ENCODE data around the gene SCN10A.

Gene SCN10A

DNA sequence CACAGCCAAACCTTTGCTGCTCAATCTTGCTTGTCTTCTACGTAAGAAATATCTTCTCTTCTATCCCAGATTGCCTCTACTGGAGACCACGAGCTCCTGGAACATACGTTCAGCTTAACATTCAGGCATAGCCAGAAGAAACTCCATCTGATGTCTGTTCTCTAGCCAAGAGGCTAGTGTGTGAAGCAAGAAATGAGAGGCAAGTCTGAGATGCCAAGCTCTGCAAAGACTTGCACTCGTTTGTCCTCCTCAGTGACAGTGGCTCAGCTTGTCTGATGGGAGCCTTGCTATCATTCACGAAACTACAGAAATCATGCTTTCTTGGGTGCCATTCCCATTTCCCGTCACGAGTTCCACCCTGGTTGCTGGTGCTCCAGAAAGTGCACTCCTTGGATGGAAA lies at the start of gene SCN10A:
Gene SCN10A, minus strand, starts transcription at position 192 of the 400 bp plus-strand sequence. CDS start 22,207 bp downstream, outside the sequence.
- DNase-seq: no peak

DNA sequence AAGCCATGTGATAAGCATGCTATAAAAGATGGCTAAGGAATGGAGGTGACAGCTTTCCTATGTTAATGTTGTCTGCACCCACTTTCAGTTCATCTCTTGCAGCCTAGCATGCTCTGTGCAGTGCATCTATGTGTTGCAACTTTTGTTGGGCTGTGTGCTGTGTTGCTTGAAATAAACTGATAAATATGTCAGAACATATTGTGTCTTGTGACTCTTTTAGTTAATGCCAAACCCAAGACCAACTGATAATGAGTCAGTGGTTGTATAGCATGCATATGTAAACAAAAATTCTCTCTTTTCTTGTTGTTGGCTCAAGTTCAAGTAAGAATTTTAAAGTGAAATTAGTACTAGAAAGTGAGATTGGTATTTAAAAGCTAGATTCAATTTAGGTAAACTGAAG lies 37.0 kb upstream of the SCN10A start:
- DNase-seq: no peak

DNA sequence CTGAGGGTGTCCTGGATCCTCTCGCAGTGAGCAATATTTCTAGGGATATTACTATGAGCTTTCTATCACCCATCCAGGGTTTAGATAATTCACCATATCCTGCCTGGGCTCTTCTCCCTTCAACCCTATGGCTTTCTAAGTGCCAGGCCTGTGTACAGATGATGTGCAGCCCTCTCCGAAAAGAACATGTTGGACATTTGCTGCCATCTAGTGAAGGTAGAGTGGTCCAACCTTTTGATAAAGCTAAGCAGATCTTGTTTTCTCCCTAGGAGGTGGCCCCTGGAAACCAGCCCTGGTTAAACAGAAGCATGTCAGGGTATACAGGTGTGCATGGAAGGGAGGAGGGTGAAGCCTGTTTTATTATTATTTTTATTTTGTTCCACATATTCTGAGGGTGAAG lies 27.9 kb upstream of the SCN10A start:
- DNase-seq: peak; percentile 20 to 58

- peak in 1 of 2 experiments; percentile 31 for DNase-seq
These were observed 26.4 kb upstream of the SCN10A start for GRCh38 chr3:38842266-38842965.

DNA sequence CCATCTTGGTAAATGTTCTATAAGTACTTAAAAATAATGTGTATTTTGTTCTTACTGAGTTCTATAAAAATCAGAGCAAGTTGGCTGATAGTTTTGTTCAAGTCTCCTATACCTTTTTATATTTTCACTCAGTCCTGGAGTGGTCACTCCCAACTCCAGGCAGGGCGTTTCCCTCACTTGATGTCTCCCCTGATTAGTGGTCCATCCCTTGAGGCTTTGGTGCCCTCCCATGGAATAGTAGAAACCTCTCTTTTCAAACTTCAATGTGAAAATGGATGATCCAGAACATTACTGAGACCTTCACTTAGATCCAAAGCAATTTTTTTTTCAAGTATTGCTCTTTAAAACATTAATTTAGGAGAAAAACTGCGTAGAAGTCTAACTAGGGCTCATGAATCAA lies 25.0 kb upstream of the SCN10A start:
- no peak for DNase-seq

DNA sequence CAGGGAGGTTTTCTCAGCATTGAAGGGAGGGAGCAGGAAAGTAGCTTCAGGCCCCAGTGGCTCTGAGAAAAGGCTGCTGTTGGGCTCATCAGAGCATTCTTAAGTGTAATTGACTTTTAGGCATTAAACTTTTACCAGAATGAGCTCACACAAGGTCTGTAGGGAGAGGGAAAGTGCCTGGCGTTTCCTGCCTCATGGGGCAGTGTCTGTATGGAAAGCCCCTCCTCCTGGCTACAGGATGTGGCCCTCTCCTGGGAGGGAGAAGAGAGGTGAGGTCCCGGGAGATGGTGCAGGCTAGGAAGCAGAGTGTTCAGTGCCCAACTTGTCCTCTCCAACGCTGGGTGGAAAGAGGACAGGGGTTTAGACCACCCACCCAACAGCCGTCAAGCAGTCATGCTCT lies 21.3 kb upstream of the SCN10A start:
- DNase-seq: no peak

DNA sequence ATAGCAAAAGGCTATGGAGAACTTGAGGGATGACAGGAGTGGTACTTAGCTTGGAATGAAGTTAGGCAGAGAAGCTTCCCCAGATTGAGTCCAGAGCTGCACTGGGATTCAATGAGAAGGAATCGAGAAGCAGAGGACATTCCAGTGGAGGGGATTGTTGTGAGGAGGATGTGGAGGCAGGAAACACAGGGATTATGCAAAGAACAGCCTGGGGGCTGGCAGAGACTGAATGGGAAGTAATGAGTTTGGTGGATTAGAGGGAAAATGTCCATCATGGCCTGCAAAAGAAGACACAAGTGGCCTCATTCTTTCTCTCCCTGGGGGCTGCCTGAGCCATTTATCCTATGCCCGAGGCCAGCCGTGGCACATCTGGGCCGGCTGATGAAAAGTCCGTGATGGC lies 20.5 kb upstream of the SCN10A start:
- no peak for DNase-seq

GRCh38 chr3:38835939-38836338 lies 19.9 kb upstream of the SCN10A start:
- no peak for DNase-seq

GRCh38 chr3:38834717-38835116 lies 18.7 kb upstream of the SCN10A start:
- no peak for DNase-seq

DNA sequence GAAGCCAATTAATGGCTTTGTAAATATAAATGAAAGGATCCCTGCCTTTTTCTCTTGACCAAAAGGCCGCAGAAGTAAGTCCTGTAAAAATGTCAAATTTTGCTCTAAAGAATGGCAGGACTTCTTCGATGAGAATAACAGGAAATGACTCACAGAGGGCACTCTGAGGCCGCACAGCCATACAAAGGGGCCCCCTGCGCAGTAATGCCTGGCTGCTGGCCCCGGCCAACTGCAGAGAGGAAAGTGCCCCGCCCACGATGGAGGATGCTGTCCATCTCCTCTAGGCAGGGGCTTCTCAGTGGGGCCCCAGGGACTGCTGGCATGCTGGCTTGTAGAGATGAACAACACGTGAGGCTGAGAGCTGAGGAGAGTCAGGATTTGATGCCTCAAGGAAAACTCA lies 18.1 kb upstream of the SCN10A start:
- DNase-seq: no peak

DNA sequence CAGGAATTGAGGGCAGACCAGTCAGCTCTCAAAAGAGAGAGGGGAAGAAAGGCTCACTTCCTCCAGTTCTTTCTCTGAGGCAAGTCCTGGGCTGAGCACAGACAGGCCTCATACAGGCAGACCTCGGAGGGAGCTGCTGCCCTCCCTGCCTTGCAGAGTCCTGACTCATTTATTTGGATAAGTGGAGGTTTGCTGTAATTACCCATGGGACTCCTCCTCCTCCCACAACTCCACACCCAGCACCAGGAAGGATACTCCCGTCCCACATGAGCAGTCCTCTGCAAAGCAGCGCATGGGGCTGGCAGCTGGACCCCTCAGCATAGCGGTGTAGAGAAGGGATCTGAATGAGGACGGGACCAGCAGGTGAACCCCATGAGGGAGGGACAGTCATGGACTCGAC lies 13.4 kb upstream of the SCN10A start:
- DNase-seq: no peak

GRCh38 chr3:38828681-38829080 lies 12.7 kb upstream of the SCN10A start:
- DNase-seq: peak in 1 of 2 experiments; percentile 21

DNA sequence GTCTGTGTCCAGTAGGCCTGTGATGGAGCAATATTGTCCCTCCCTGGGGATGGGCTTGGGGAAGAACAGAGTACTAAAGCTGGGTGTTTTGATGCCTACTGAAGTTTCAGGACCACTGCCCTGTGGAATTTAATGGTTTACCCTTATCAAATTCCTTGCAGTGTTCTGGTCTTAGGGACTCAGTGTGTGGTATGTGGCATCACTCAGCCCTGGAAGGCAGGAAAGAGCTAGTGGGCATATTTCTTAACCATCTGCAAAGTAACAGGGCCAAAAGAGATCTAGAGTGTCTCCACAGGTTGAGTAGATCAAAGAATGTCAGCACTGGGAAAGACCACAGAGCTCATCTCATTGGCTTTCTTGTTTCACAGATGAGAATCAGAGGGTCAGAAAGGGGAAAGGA lies 11.8 kb upstream of the SCN10A start:
- no peak for DNase-seq

- no peak for DNase-seq
These were observed 10.0 kb upstream of the SCN10A start for GRCh38 chr3:38826001-38826400.

DNA sequence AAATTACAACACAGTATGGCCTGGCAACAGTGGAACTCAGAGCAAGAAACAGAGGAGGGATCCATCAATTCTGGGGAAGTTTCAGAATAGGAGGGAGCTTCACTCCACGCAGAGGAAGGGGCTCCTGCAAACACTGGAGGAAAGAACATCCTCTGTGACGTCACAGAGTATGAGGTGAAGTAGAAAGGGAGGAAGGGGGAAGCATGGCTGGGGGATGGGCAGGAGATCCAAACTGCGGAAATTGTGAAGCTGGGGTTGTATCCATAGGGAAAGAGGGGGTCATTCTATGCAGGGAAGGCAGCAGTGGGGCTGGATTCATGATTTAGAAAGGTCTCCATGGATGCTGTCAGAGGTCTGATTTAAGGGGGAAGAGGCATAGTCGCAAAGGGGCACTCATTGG lies 8.3 kb upstream of the SCN10A start:
- DNase-seq: no peak

GRCh38 chr3:38823722-38824121 lies 7.7 kb upstream of the SCN10A start:
- peak in 1 of 2 experiments; percentile 30 for DNase-seq

DNA sequence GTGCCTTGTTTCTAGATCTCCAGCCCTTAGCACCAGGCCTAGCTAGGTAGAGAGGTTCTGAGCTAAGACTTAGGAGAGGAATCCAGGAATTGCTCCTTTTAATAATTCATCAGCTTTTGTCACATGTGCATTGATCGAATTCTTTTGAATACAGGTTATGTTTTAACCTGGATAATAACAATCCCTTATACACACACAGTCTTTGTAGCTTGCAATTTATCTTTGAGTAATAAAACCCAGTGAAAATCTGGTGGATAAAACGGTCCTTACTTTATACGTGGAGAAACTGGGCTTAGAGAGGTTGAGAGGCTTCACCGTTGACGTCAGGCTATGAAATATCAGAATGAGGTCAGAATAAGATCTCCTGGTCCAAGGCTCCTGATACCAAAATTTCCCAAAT lies 7.2 kb upstream of the SCN10A start:
- no peak for DNase-seq

DNA sequence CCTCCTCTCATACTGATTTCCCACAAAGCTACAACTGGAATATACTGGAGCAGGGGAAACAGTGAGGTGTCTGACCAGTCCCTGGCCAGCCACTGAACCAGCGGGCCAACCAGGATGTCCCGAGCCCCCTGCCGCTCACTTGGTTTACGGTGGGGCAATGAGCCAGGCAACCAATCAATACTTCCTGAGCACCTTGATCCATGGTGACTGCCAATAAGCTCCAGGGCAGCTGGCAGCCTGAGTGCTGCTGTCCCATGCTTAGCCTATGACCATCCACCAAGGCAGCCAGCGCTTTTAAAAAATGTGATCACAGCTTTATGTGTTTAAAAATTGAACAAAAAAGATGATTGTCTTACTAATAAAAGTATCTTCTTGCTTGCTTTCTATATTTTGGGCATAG lies 4.2 kb downstream of the SCN10A start:
- no peak for DNase-seq

GRCh38 chr3:38805765-38806386 lies 10.1 kb downstream of the SCN10A start:
- no peak for DNase-seq

DNA sequence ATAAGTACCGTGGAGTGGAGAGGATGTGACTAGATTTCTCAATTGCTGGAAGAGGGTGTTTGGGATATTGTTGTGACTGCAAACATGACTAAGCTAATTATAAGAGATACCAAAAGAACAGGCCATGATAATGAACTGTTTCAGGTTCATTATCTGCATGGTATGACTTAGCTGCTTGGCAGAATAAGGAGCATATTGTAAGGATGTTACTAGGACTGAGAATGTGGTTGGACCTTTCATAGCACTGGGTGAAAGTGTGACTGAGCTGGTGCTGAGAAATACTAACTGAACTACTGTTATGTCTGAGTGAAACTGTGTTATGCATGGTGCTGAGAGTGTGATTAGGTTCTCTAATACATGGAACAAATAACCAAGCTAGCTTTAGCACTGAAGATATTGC lies 11.0 kb downstream of the SCN10A start:
- no peak for DNase-seq

- no peak for DNase-seq
These were observed 15.5 kb downstream of the SCN10A start for GRCh38 chr3:38800511-38800910.

GRCh38 chr3:38793721-38794120 lies 22.3 kb downstream of the SCN10A start:
- DNase-seq: no peak

DNA sequence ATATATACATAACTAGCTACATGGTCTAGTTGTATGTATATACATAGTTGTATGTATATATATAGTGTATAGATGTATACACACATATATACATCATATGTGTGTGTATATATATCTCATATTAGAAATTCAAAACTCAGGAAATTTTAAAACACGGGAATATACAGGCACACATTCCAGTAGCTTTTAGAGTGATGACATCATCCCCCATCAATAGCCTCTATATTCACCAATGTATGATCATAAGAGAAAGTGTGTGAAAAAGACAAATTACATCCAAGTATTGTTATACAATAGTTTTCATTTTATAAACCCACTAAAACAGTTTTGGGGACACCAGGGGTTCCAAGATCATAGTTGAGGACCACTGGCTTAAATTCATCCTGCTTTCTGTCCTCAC lies 23.0 kb downstream of the SCN10A start:
- DNase-seq: no peak

DNA sequence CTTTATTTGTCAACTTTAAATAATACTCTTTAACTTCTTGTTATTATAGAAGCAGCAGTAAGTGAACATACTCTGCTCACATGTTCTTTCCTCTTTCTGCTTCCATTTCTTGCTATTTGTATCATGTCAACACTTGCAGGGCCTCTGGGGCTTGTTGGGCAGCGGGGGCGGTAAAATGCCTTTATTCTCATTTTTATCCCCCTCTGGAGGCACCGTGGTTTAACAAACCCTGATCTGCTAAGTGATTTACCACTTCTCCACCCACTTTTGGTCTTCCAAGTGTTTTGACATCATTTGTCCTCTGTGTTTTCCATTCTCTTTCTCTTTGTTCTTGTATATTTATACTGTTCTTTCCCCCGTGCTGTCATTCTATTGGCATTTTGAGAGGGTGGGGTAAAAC lies 33.9 kb downstream of the SCN10A start:
- no peak for DNase-seq

DNA sequence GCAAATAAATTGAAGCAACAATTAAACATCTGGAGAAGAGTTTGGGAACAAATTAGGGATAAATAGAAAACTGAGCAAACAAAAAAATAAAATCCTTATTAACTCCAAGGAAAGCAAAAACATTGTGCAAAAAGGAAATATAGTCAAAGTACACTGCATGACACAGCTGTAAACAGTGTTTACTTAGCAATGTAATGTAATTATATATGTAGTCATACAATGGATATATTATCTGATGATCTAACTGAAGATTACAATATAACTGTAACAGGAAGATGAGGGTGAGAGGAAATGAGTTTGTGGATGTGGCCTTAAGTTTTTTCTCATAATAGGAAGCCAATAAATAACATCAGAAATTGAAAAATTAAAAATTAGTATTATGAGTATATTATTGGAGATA lies 42.5 kb downstream of the SCN10A start:
- no peak for DNase-seq
